Left lung (tissue), 14 donors: ENCODE results near the gene OR51F2. TPM values are rescaled to one million over a fixed set of nuclear protein-coding genes. Genes with fewer than 3 reads are reported as not detected.
"Not testable (repeated sequence)": the region's sequence is repeated elsewhere in the genome, so short reads cannot be mapped to it uniquely, and the experiment has no call there.

Source experiments
- ATAC-seq: fragments of 200-7000 bp; cut with Tn5 transposase; one replicate; pipeline ENCODE4 v1.9.1; 2020; ENCODE audit warnings: moderate library complexity
- DNase-seq, 4 donors: peaks; one replicate each; pipeline ENCODE4 v3.0.0-alpha.2; 2013 to 2020
- H3K27ac ChIP-seq, 2 donors: fragments of 200-600 bp; sonication (generic) in 1 of 2; one replicate each; pipeline versions ENCODE4 v1.5.0 to v1.8.0; 2020 to 2021
- H3K27me3 ChIP-seq, 2 donors: fragments of 200-600 bp; sonication (generic) in 1 of 2; one replicate each; pipeline versions ENCODE4 v1.5.0 to v1.8.0; 2020 to 2021
- H3K36me3 ChIP-seq, 2 donors: fragments of 200-600 bp; sonication (generic) in 1 of 2; one replicate each; pipeline versions ENCODE4 v1.5.0 to v1.8.0; 2020 to 2021
- H3K4me1 ChIP-seq, 2 donors: fragments of 200-600 bp; one replicate each; pipeline ENCODE4 v1.8.0; 2021
- H3K4me3 ChIP-seq, 2 donors: fragments of 200-600 bp; sonication (generic) in 1 of 2; one replicate each; pipeline versions ENCODE4 v1.5.0 to v1.8.0; 2020 to 2021; ENCODE audit warnings: mild to moderate bottlenecking in 1 of 2
- H3K9me3 ChIP-seq, 2 donors: fragments of 200-600 bp; sonication (generic) in 1 of 2; one replicate each; pipeline versions ENCODE4 v1.5.0 to v1.8.0; 2020 to 2021
- CTCF ChIP-seq, 2 donors: fragments of 200-600 bp; sonication (generic) in 1 of 2; IDR thresholded peaks; one replicate each; pipeline versions ENCODE4 v1.5.0 to v1.8.0; 2021; ENCODE audit warnings: antibody characterized with exemption in 2 of 2
- intact Hi-C, 2 donors: fragments of 100-400 bp; cut with DNase I; formaldehyde crosslinking; loops; one replicate each; pipeline versions ENCODE4 v1.11.2 to v1.14.2; 2022
- long read RNA-seq, 12 donors: library from polyadenylated mRNA in 2 of 12; unstranded in 2 of 12; transcript quantifications; one replicate each; pipeline ENCODE4 v2.0.0 and lab custom pipeline, GENCODE V29; 2019 to 2026
- polyA plus RNA-seq, 6 donors: library from polyadenylated mRNA; unstranded; fragments of 120-200 nt; gene quantifications; one replicate each; pipeline ENCODE4 v1.2.1, GENCODE V29; 2013; ENCODE audit not compliant: insufficient read length in 6 of 6
- total RNA-seq, 2 donors: library from RNA; stranded (reverse); fragmentation: NEBNext Ultra II Directional; extraction: Animal tissue kit (Norgen Biotek cat#: 25700); gene quantifications; one replicate each; pipeline ENCODE4 v1.2.1, GENCODE V29; 2021
- donor health status: DM: no; HTN: yes; CAD: no.
- donor health status: DM: no; HTN: no; CAD: no.

OR51F2 gene
- total RNA-seq (not detected), polyA plus RNA-seq (not detected)
- long read RNA-seq, donor 1: 0 reads
- long read RNA-seq, donor 2: 0 reads
- long read RNA-seq, donor 3: 0 reads
- long read RNA-seq, donor 4: 0 reads
- long read RNA-seq, donor 5: 0 reads
- long read RNA-seq, donor 6: 0 reads
- long read RNA-seq, donor 7: 0 reads
- long read RNA-seq, donor 8: 0 reads
- long read RNA-seq, donor 9: 0 reads
- long read RNA-seq, donor 10: 0 reads
- long read RNA-seq, donor 11: 0 reads
- long read RNA-seq, donor 12: 0 reads

GRCh38 chr11:4821021-4821420 lies at the start of gene OR51F2:
TSS of gene OR51F2 (plus strand) at chr11:4821321. CDS start at chr11:4821422, 101 bp downstream.
- Histone ChIP-seq H3K4me1 (no peaks in the 10 kb centered on the region), H3K27me3 (no peaks in the 10 kb centered on the region), H3K27ac (no peak within 1 kb of the TSS), H3K36me3 (no peaks in the 10 kb centered on the region), H3K9me3 (no peaks in the 10 kb centered on the region), H3K4me3 (no peak within 1 kb of the TSS)
- intact Hi-C loops: no loop called here
- ATAC-seq (no peak), DNase-seq (no peak)
- TF ChIP-seq CTCF (IDR thresholded peaks at IDR 0.05): no peak

- Histone ChIP-seq H3K36me3 (no peaks in the 10 kb centered on the region), H3K4me1 (no peaks in the 10 kb centered on the region), H3K27me3 (no peaks in the 10 kb centered on the region), H3K9me3 (peaks cover 0 to 8% of the 10 kb centered on the region in 2 donors), H3K27ac (no peak overlapping the region), H3K4me3 (no peak overlapping the region)
- intact Hi-C loops: no loop called here
- ATAC-seq: no peak
- DNase-seq: no peak
- TF ChIP-seq CTCF (IDR thresholded peaks at IDR 0.05): no peak
Observed at GRCh38 chr11:4782454-4782853, 38.7 kb upstream of the OR51F2 start.

GRCh38 chr11:4797206-4797605 lies 23.9 kb upstream of the OR51F2 start:
- H3K36me3 ChIP-seq: no peaks in the 10 kb centered on the region
- H3K4me3 ChIP-seq: no peak overlapping the region
- TF ChIP-seq CTCF (IDR thresholded peaks at IDR 0.05): no peak
- no peak for DNase-seq
- intact Hi-C loops: no loop called here
- no peaks in the 10 kb centered on the region for H3K9me3 ChIP-seq
- no peaks in the 10 kb centered on the region for H3K4me1 ChIP-seq
- H3K27me3 ChIP-seq: no peaks in the 10 kb centered on the region
- no peak overlapping the region for H3K27ac ChIP-seq
- no peak for ATAC-seq

GRCh38 chr11:4798427-4799183 lies 22.5 kb upstream of the OR51F2 start:
- Histone ChIP-seq H3K9me3 (no peaks in the 10 kb centered on the region), H3K36me3 (no peaks in the 10 kb centered on the region), H3K27me3 (no peaks in the 10 kb centered on the region), H3K4me1 (no peaks in the 10 kb centered on the region), H3K27ac (no peak overlapping the region), H3K4me3 (no peak overlapping the region)
- DNase-seq (no peak), ATAC-seq (no peak)
- no peak for TF ChIP-seq CTCF (IDR thresholded peaks at IDR 0.05)
- intact Hi-C loops: no loop called here

- H3K36me3 ChIP-seq, H3K27me3 ChIP-seq, intact Hi-C loops, DNase-seq, H3K4me1 ChIP-seq, H3K27ac ChIP-seq, ATAC-seq, H3K9me3 ChIP-seq, H3K4me3 ChIP-seq: not testable (repeated sequence)
Observed at GRCh38 chr11:4801316-4801715, 19.8 kb upstream of the OR51F2 start.
